Fibroblast of lung (primary cell): ENCODE results near the gene DYNLL2. TPM values are rescaled to one million over a fixed set of nuclear protein-coding genes. Genes with fewer than 3 reads are reported as not detected.
A peak's percentile ranks its signal among the peaks of the same experiment; 100 is the strongest.

Source experiments
- DNase-seq, 2 donors: peaks; one replicate each; pipeline versions ENCODE4 v3.0.0 to v3.0.0-alpha.2; 2010; ENCODE audit warnings: low read depth in 2 of 2
- H2AFZ ChIP-seq: 2 replicates; pipeline ENCODE4 v1.5.1; 2012; ENCODE audit warnings: low read length, control low read depth, inconsistent platforms
- H3K27ac ChIP-seq: 2 replicates; pipeline ENCODE4 v1.5.1; 2011; ENCODE audit warnings: low read length, control low read depth; ENCODE audit not compliant: insufficient read depth
- H3K27me3 ChIP-seq: 2 replicates; pipeline ENCODE4 v1.5.1; 2011; ENCODE audit warnings: mild to moderate bottlenecking, low read length; ENCODE audit not compliant: control insufficient read depth, insufficient read depth
- H3K36me3 ChIP-seq: 2 replicates; pipeline ENCODE4 v1.5.1; 2011; ENCODE audit warnings: low read length; ENCODE audit not compliant: control insufficient read depth, insufficient read depth
- H3K4me1 ChIP-seq: 2 replicates; pipeline ENCODE4 v1.5.1; 2011; ENCODE audit warnings: low read length; ENCODE audit not compliant: control insufficient read depth, insufficient read depth; ENCODE audit errors: extremely low read depth
- H3K4me2 ChIP-seq: 2 replicates; pipeline ENCODE4 v1.5.1; 2011; ENCODE audit warnings: low read length, control low read depth; ENCODE audit not compliant: insufficient read depth; ENCODE audit errors: extremely low read depth
- H3K4me3 ChIP-seq, 4 experiments: fragments of 200-600 bp in 1 of 4; sonication (generic) in 1 of 4; replicated peaks in 1 of 4; 2 replicates each; pipeline ENCODE4 v1.5.1; 2011 to 2016; ENCODE audit warnings: low read length in 4 of 4, low read depth in 3 of 4, mild to moderate bottlenecking in 3 of 4, control low read depth in 2 of 4, inconsistent platforms in 1 of 4, mixed read lengths in 1 of 4; ENCODE audit not compliant: insufficient read depth in 1 of 4; ENCODE audit errors: control extremely low read depth in 1 of 4
- H3K79me2 ChIP-seq: 2 replicates; pipeline ENCODE4 v1.5.1; 2012; ENCODE audit warnings: mild to moderate bottlenecking, low read length, inconsistent platforms; ENCODE audit not compliant: control insufficient read depth, insufficient read depth
- H3K9ac ChIP-seq: 2 replicates; pipeline ENCODE4 v1.5.1; 2011; ENCODE audit warnings: mild to moderate bottlenecking, low read length, control low read depth; ENCODE audit not compliant: insufficient read depth
- H3K9me3 ChIP-seq: 2 replicates; pipeline ENCODE4 v1.5.1; 2012; ENCODE audit warnings: low read depth, low read length; ENCODE audit not compliant: control insufficient read depth, insufficient read depth
- H4K20me1 ChIP-seq: 2 replicates; pipeline ENCODE4 v1.5.1; 2011; ENCODE audit warnings: low read length; ENCODE audit not compliant: control insufficient read depth, insufficient read depth; ENCODE audit errors: extremely low read depth
- CTCF ChIP-seq, 2 donors: IDR thresholded peaks in 1 of 2; conservative IDR thresholded peaks in 1 of 2; 1 replicate in 1 of 2; 2 replicates in 1 of 2; pipeline ENCODE4 v1.5.1; 2011 to 2012; ENCODE audit warnings: low read length in 2 of 2, control low read depth in 1 of 2, inconsistent platforms in 1 of 2, low read depth in 1 of 2, mild to moderate bottlenecking in 1 of 2
- EZH2 ChIP-seq: IDR thresholded peaks from 2 replicates; pipeline ENCODE4 v1.5.1; 2012; ENCODE audit warnings: low read length, control low read depth, mild to moderate bottlenecking; ENCODE audit errors: missing control alignments
- polyA plus RNA-seq, 2 donors: library from polyadenylated mRNA; depleted of rRNA in 1 of 2; stranded (reverse) in 1 of 2; unstranded in 1 of 2; fragments of >200 nt; gene quantifications; 2 replicates each; pipeline ENCODE4 v1.2.1, GENCODE V29; 2011 to 2012; ENCODE audit warnings: missing spikeins in 1 of 2
- total RNA-seq: library from RNA; depleted of rRNA; stranded (reverse); fragments of >200 nt; gene quantifications from 2 replicates; pipeline ENCODE4 v1.2.1, GENCODE V29; 2014

The DYNLL2 gene
- total and polyA plus RNA-seq, 2 donors (not counting 1 experiment from before 2014, with no cell fraction given): 17.1 to 32.9 TPM

GRCh38 chr17:58086953-58087352 is 3.7 kb downstream of the DYNLL2 start:
- no peak overlapping the region for H3K27ac ChIP-seq
- peaks cover 73% of the 10 kb centered on the region for H3K79me2 ChIP-seq
- peak overlapping the region in 1 of 4 experiments; percentile 1 for H3K4me3 ChIP-seq
- no peak overlapping the region for H3K9ac ChIP-seq
- TF ChIP-seq CTCF (conservative IDR thresholded peaks at IDR 0.05 in 1 of 2, IDR thresholded peaks at IDR 0.05 in 1 of 2; ENCODE audit: low read depth in 1 of 2, low read length in 2 of 2) (no peak), EZH2 (no peak)
- peak overlapping the region; percentile 99 for H3K4me2 ChIP-seq
- H3K36me3 ChIP-seq: peaks cover 25% of the 10 kb centered on the region
- no peak for DNase-seq
- H2AFZ ChIP-seq: no peak overlapping the region
- peaks cover 9% of the 10 kb centered on the region for H3K4me1 ChIP-seq
- peaks cover 6% of the 10 kb centered on the region for H4K20me1 ChIP-seq
- H3K27me3 ChIP-seq: no peaks in the 10 kb centered on the region
- no peaks in the 10 kb centered on the region for H3K9me3 ChIP-seq

- no peak for TF ChIP-seq EZH2
- TF ChIP-seq CTCF (conservative IDR thresholded peaks at IDR 0.05 in 1 of 2, IDR thresholded peaks at IDR 0.05 in 1 of 2; ENCODE audit: low read depth in 1 of 2, low read length in 2 of 2): no peak
- no peak overlapping the region for H2AFZ ChIP-seq
- H3K27me3 ChIP-seq: no peaks in the 10 kb centered on the region
- H3K4me1 ChIP-seq: peaks cover 5% of the 10 kb centered on the region
- no peak for DNase-seq
- peaks cover 71% of the 10 kb centered on the region for H3K79me2 ChIP-seq
- no peak overlapping the region for H3K9ac ChIP-seq
- no peak overlapping the region for H3K27ac ChIP-seq
- H3K4me2 ChIP-seq: no peak overlapping the region
- H3K9me3 ChIP-seq: no peaks in the 10 kb centered on the region
- no peak overlapping the region for H3K4me3 ChIP-seq
- H4K20me1 ChIP-seq: peaks cover 6% of the 10 kb centered on the region
- H3K36me3 ChIP-seq: peaks cover 34% of the 10 kb centered on the region
Measured at GRCh38 chr17:58088624-58089023, 5.4 kb downstream of the DYNLL2 start.

DNA sequence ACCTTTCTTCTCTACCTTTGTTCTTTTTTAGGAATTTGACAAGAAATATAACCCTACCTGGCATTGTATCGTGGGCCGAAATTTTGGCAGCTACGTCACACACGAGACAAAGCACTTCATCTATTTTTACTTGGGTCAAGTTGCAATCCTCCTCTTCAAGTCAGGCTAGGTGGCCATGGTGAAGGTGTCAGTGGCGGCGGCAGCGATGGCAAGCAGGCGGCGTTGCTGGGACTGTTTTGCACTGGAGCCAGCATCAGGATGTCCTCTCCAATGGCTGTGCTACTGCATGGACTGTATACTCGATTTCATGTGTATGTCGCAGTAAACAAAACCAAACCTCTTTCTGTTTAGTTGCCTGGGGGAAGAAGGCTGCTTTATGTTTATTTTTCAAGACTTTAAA is 5.9 kb downstream of the DYNLL2 start:
- Histone ChIP-seq H3K36me3 (peaks cover 34% of the 10 kb centered on the region), H3K79me2 (peaks cover 66% of the 10 kb centered on the region), H4K20me1 (peaks cover 6% of the 10 kb centered on the region), H3K4me2 (no peak overlapping the region), H3K9me3 (no peaks in the 10 kb centered on the region), H3K27ac (no peak overlapping the region), H3K27me3 (no peaks in the 10 kb centered on the region), H3K4me1 (peaks cover 5% of the 10 kb centered on the region), H3K9ac (no peak overlapping the region), H2AFZ (no peak overlapping the region), H3K4me3 (no peak overlapping the region)
- DNase-seq: no peak
- no peak for TF ChIP-seq EZH2
